ENCODE measurements around the gene SLC9A3.
"Not testable (repeated sequence)": the region's sequence is repeated elsewhere in the genome, so short reads cannot be mapped to it uniquely, and the experiment has no call there.

SLC9A3 gene

GRCh38 chr5:524234-524972 lies at the start of gene SLC9A3:
Gene SLC9A3 (minus strand): TSS chr5:524449.
- DNase-seq: no peak

DNA sequence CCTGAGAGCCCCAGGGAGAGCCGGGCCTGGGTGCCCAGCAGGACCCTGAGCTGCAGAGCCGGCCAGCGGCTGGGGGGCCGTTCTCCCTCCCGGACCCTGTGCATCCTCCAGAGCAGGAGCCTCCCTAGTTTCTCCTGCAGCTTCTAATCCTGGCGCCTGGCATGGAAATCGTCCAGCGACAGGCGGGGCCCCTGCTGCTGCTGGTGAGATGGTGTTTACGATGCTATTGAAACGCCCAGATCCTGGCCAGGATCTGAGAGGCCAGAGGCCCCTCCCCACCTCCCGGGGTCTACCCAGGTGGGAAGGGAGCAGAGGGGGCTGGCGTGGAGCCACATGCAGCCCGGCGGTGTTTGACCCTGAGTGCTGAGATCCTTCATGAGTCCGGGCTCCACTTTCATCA lies 49.7 kb upstream of the SLC9A3 start:
- no peak for DNase-seq

DNA sequence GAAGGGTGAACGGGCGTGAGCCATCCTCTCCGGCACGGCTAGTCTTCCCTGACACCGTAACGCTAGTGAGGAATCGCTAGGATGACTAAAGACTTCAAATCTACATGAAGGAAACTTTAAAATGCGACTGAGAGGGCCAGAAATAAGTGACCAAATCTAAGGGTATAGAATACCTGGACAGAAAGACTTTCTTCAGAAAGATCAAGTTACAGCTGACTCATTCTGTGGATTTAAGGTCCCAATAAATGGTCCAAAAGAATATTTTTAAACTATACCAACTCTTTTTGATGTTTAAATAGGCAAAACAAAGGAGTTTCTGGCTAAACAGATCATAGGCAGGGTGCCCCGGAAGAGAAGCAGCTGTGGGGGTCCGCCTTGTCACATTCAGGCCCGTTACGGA lies 49.0 kb upstream of the SLC9A3 start:
- DNase-seq: no peak

- DNase-seq: no peak
Observed at GRCh38 chr5:572398-573019, 48.3 kb upstream of the SLC9A3 start.

DNA sequence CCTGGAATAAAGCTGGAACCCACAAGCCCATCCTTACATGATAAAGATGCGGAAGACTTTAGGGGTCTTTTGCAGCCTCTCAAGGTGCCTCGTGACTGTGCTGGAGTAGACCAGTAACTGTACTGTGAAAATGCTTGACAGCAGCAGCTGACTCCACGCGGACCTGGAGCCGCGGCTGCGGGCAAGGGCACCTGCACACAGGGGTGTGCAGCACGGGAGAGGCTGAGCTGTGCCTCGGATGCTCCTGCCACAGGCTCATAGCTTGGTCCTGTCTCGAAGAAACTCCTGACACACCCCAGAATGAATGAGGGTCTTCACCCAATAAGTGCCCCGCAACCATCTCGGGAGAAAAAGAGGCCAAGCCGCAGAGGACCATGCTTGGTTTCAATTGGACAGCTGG lies 47.5 kb upstream of the SLC9A3 start:
- DNase-seq: no peak

- DNase-seq: no peak
Observed at GRCh38 chr5:570886-571285, 46.6 kb upstream of the SLC9A3 start.

GRCh38 chr5:570446-570845 lies 46.2 kb upstream of the SLC9A3 start:
- no peak for DNase-seq

- no peak for DNase-seq
Observed at GRCh38 chr5:569868-570361, 45.7 kb upstream of the SLC9A3 start.

GRCh38 chr5:569358-569867 lies 45.2 kb upstream of the SLC9A3 start:
- DNase-seq: no peak

GRCh38 chr5:568809-569208 lies 44.6 kb upstream of the SLC9A3 start:
- no peak for DNase-seq

- no peak for DNase-seq
Observed at GRCh38 chr5:568061-568781, 44.0 kb upstream of the SLC9A3 start.

DNA sequence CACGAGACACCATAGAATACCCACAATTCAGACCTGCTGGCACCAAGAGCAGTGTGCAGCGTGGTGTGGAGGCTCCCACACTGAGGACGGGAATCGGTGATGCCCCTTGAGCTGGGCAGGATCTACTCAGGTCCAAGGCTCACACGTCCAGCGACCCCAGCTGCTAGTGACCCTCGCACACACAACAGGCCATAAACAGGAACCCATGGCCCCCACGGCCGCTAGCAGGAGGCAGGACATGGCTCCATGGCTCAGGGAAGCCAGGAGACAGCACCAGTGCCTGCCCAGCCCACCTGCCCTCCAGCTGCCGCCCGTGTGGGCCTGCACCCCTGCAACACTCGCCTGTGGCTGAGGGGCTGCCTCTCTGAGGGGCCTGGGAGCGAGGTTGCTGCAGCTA lies 43.4 kb upstream of the SLC9A3 start:
- DNase-seq: no peak

GRCh38 chr5:566636-567309 lies 42.5 kb upstream of the SLC9A3 start:
- no peak for DNase-seq

- no peak for DNase-seq
Observed at GRCh38 chr5:565782-566440, 41.7 kb upstream of the SLC9A3 start.

- no peak for DNase-seq
Observed at GRCh38 chr5:561408-561807, 37.2 kb upstream of the SLC9A3 start.

- no peak for DNase-seq
Observed at GRCh38 chr5:560792-561166, 36.5 kb upstream of the SLC9A3 start.

- no peak for DNase-seq
Observed at GRCh38 chr5:558871-559503, 34.7 kb upstream of the SLC9A3 start.

DNA sequence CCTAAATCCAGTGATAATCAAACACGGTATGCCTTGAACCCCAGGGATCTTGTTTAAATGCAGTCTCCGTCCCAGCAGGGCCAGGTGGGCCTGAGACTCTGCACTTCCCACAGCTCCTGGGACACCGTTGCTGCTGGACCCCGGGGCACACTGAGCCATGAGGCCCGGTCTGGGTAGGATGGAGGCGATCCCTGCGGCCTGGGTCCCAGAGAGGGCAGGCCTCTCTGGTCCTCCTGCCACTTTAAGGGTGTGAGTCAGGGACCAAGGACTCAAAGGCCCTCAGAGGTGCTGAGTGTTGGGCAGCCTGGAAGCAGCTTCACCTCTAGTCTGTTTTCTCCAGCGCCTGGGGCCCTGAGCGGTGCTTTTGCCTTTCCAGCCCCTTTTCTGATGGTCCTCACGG lies 34.1 kb upstream of the SLC9A3 start:
- no peak for DNase-seq

GRCh38 chr5:557917-558316 lies 33.7 kb upstream of the SLC9A3 start:
- not testable (repeated sequence) for DNase-seq

- DNase-seq: no peak
Observed at GRCh38 chr5:556909-557441, 32.7 kb upstream of the SLC9A3 start.

GRCh38 chr5:555058-555623 lies 30.9 kb upstream of the SLC9A3 start:
- DNase-seq: no peak

Data from CD4-positive, alpha-beta T cell treated with Interleukin-21 for 1 hour (primary cell).